DND-41 (cell line): ENCODE results near the gene EIF2S2.

Source experiments
- CTCF ChIP-seq: IDR thresholded peaks from 2 replicates; pipeline ENCODE4 v1.5.1; 2012; ENCODE audit warnings: borderline replicate concordance, low read length, moderate library complexity, mild to moderate bottlenecking; ENCODE audit not compliant: poor library complexity, severe bottlenecking; ENCODE audit errors: extremely low read depth
- EZH2 ChIP-seq: IDR thresholded peaks from 3 replicates; pipeline ENCODE4 v1.6.1; 2012; ENCODE audit warnings: borderline replicate concordance, low read depth, mild to moderate bottlenecking, moderate library complexity, low read length, inconsistent platforms; ENCODE audit not compliant: severe bottlenecking

- TF ChIP-seq CTCF (no peak), EZH2 (no peak)
Observed at GRCh38 chr20:34070079-34070439, 42.0 kb downstream of the EIF2S2 start.
